H7 (cell line): Measurements from ENCODE around the gene VKORC1. TPM values are rescaled to one million over a fixed set of nuclear protein-coding genes. Genes with fewer than 3 reads are reported as not detected.
A peak's percentile ranks its signal among the peaks of the same experiment; 100 is the strongest.
"Not testable (repeated sequence)": the region's sequence is repeated elsewhere in the genome, so short reads cannot be mapped to it uniquely, and the experiment has no call there.

Source experiments
- DNase-seq: peaks from one replicate; pipeline ENCODE4 v3.0.0; 2012
- H3K27me3 ChIP-seq: 2 replicates; pipeline ENCODE4 v1.6.0; 2011; ENCODE audit warnings: mild to moderate bottlenecking, low read length; ENCODE audit not compliant: control insufficient read depth, insufficient read depth
- H3K36me3 ChIP-seq: replicated peaks from 2 replicates; pipeline ENCODE4 v1.5.1; 2011; ENCODE audit warnings: low read length; ENCODE audit not compliant: control insufficient read depth, insufficient read depth
- H3K4me3 ChIP-seq: 2 replicates; pipeline ENCODE4 v1.5.1; 2011; ENCODE audit warnings: low read depth, mild to moderate bottlenecking, control low read depth, low read length, moderate library complexity; ENCODE audit not compliant: insufficient read depth
- total RNA-seq: library from RNA; depleted of rRNA; stranded (reverse); fragments of >200 nt; shearing (Covaris generic); gene quantifications from 2 replicates; pipeline ENCODE4 v1.2.3, GENCODE V29; 2014

Gene VKORC1
- total RNA-seq, 1 experiment from 2014 or later, result 135 TPM

DNA sequence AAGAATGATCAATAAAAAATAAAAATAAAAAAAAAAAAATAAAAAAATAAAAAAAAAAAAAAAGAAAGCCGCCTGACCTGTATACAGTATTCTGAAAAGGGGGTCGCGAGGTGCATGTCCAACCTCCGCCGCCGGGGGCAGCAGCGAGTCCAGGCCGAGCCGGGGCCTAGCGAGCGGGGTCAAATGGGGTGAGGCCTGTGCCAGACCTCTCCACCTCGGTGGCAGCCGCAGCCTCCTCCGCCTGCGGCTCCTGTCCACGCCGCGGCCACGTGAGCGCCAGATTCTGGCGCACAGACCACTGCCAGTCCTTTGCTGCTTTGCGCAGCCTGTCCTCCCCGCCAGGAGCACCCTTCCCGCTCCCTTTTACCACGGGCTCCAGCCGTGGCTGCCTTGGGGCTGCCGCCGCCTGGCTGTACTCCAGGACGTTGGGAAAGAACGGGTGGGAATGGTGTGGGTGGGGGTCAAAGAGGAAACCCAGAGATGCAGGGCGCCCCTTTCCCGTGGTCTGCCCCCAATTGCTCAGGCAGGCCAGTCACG is 11.1 kb upstream of the VKORC1 start:
- H3K27me3 ChIP-seq, result no peaks in the 10 kb centered on the region; the same call in 1 of the 2 replicates
- H3K4me3 ChIP-seq, result no peak overlapping the region
- peaks cover 6% of the 10 kb centered on the region for H3K36me3 ChIP-seq
- DNase-seq, result peak; percentile 97

DNA sequence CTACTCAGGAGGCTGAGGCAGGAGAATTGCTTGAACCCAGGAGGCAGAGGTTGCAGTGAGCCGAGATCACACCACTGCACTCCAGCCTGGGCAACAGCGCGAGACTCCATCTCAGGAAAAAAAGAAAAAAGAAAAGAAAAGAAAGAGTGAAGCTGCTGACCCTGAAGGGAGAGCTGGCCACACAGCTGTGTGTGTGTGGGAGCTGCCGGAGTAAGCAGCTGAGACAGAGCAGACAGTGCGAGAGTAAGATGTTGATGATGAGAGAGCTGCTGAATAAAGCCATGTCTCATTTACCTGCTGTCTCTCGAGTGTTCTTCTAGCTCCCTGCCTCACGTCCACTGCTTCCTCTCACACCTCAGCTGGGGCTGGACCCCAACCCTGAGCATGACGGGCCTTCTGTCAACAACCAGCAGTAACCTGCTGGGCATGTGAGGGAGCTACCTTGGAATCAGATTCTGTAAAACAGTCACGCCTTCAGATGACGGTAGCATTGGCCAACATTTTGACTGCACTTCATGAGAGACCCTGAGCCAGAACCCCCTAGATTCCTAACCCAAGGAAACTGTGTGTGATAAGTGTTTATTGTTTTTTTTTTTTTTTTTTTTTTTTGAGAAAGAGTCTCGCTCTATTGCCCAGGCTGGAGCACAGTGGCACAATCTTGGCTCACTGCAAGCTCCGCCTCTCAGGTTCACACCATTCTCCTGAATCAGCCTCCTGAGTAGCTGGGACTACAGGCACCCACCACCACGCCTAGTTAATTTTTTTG is 6.5 kb upstream of the VKORC1 start:
- H3K4me3 ChIP-seq, DNase-seq, H3K27me3 ChIP-seq, H3K36me3 ChIP-seq: not testable (repeated sequence)

DNA sequence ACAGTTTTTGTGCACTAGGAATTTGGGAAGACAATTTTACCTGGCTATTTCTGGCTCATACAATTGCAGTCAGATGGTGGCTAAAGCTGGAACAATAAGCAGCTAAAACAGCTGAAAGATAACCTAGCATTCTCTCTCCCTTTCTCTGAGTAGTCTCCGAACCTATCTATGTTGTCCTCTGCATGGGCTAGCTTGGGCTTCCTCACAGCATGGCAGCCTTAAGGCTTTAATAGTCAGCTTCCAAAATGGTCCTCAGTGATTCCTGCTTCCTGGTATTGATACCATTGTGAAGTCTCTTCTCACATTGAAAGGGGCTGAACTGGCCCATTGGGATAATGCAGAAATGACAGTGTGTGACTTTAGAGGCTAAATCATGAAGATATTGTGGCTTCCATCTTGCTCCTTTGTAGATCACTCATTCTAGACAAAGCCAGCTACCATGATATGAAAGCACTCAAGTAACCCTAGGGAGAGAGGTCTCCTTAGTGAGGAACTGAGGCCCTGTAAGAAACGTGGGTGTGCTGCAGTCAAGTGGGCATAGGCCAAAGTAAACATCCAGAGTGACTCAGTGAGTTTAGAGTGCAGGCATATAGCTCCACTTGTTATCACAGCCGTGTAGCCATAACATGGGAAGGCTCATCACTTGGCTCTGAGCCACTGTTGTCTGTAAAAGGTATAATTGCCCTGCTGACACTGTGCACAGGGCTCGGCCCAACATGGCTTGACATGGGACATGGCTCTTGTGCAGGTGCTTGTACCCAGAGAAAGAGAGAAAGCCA is 5.5 kb upstream of the VKORC1 start:
- H3K27me3 ChIP-seq, result no peaks in the 10 kb centered on the region
- H3K36me3 ChIP-seq, result no peaks in the 10 kb centered on the region
- H3K4me3 ChIP-seq, result no peak overlapping the region
- DNase-seq, result no peak

DNA sequence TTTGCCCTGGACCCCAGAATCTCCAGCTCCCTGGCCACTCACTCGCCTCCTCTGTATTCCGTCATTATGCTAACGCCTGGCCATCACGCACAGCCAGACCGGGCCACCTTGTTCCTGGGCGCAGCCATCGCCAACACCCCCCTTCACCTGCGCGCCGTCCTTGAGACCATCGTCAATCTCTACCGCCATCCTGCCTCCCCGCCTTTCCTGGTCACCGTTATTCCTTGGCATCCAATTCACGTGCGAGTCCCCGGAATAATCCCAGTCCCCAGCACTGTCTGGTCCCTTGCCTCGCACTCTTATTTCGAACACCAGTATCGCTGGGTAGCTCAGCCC is 541 bp downstream of the VKORC1 start:
- Histone ChIP-seq H3K27me3 (no peaks in the 10 kb centered on the region), H3K4me3 (peak overlapping the region; percentile 95), H3K36me3 (peaks cover 12% of the 10 kb centered on the region)
- peak; percentile 80 for DNase-seq

DNA sequence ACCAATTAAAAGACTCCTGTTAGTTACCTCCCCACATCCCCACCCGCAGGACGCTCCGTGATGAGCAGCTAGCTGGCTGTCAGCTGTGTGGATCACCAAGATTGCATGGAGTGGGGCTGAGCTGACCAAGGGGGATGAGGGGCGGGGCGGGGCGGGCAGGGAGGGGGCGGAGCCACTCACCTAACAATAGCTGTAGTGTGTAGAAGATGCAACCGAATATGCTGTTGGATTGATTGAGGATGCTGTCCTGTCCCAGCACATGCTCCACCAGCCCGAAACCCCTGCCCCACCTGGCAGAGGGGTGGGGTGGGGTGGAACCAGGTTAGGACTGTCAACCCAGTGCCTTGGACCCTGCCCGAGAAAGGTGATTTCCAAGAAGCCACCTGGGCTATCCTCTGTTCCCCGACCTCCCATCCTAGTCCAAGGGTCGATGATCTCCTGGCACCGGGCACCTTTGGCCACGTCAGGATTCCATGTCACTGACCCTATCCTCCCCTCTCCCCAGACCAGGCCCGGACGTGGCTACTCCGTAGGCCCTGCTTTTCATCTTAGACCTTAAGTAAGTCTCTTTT is 1.4 kb downstream of the VKORC1 start:
- Histone ChIP-seq H3K36me3 (peaks cover 12% of the 10 kb centered on the region), H3K27me3 (no peaks in the 10 kb centered on the region), H3K4me3 (peak overlapping the region; percentile 95)
- DNase-seq, result peak; percentile 92

DNA sequence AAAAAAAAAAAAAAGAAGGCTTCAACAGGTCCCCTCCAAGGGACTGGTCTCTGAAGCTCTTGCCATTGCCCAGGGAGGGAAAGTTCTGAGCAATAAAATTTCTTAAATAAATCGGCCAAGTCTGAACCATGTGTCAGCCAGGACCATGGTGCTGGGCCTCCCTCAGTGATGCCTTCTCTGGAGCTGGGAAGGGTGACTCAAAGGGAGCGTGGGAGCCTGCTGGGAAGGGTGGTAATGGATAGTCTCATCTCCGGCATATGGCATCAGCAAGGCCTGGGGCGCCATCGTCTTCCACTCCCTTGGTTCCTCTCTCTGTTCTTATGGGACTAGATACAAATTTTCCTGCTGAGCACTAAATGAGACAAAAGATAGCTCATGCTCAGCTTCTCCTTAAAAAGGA is 2.3 kb downstream of the VKORC1 start:
- DNase-seq, result peak; percentile 16
- Histone ChIP-seq H3K27me3 (no peaks in the 10 kb centered on the region), H3K36me3 (peaks cover 12% of the 10 kb centered on the region), H3K4me3 (no peak overlapping the region)

DNA sequence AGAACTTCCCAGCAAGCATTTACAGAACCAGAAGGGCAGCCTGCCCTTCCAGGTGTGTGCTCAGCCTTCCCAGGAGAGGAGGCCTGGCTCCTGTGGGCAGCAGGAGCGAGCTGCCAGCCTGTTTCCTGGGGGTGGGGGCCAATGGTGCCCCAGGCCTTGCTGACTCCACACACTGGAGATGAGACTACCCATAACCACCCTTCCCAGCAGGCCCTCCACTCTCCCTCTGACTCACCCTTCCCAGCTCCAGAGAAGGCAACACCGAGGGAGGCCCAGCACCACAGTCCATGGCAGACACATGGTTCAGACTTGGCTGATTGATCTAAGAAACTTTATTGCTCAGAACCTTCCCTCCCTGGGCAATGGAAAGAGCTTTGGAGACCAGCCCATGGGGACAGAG is 4.1 kb downstream of the VKORC1 start:
- Histone ChIP-seq H3K27me3 (no peaks in the 10 kb centered on the region), H3K36me3 (peaks cover 12% of the 10 kb centered on the region), H3K4me3 (no peak overlapping the region)
- no peak for DNase-seq

DNA sequence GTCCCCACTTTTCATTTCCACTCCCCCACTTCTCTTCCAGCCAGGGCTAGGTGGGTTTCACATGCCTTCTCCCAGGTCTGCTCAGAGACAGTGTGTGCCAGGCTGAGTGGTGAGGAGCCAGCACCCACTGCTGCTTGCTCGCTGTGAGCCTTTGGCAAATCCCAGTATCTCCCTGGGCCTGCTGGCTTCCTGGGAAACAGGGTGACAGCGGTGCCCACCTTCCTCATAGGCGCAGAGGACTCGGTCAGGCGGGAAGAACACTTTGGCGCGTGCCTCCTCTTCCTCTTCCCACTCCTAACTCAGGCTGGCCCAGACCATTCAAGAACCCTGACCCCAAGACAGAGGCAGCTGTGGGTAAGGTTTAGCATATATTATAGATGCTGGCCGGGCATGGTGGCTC is 5.4 kb downstream of the VKORC1 start:
- no peak for DNase-seq
- Histone ChIP-seq H3K36me3 (peaks cover 12% of the 10 kb centered on the region), H3K27me3 (no peaks in the 10 kb centered on the region), H3K4me3 (no peak overlapping the region)

DNA sequence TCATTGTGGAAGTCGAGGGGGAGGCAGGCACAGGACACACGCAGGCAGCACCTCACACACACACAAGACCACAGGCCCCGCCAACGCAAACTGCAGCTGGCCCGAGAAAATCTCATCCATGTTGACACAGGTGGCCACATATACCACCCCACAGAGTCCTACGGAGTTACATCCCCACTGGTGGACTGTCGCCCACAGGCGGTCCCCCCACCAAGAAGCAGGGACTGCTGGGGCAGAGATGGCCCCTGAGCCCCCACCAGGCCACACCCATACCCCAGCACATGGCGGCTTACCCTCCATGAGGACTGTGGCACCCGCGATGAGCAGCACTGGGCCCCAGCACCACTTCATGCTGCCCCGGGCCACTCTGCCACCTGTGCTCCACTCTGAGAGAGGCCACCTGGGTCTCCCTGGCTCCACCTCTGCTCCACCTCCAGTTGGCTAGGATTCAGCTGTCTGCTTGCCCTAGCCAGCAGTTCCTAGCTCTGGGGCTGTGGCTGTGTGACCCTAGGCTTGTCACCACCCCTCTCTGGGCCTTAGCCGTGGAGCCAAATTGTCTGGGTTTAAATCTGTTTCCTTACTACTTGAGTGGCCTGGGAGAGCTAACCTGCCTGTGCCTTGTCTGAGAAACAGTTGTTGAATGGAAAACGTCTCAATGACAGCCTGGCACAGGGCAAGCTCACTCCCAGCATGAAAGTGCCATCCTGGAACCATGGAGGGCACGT is 6.0 kb downstream of the VKORC1 start, which contains the start of gene PRSS53:
Gene PRSS53, minus strand, starts transcription at position 485 of the 725 bp plus-strand sequence. Its CDS starts 134 bp downstream, at position 351.
- H3K27me3 ChIP-seq, result no peaks in the 10 kb centered on the region
- peak; percentile 30 for DNase-seq
- H3K36me3 ChIP-seq, result peaks cover 12% of the 10 kb centered on the region
- H3K4me3 ChIP-seq, result no peak within 1 kb of the TSS

DNA sequence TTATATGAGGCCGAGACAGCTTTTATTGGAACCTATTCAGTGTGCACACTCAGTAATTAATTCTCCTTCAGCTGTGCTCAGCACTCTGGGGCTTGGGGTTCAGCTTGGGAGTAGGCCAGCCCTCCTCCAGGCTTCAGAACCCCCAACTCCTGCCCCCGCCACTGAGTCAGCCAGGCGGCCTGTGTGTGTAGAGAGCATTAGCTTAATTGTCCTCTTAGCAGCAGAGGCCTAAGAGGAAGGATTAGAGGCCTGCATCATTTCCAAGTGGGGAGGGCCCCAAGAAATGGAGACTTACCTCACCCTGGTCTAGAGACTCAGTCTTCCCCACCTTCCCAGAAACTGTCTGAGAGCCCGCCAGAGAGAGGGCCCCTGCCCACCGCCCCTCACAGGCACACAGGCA is 6.6 kb downstream of the VKORC1 start:
- no peak for DNase-seq
- peaks cover 12% of the 10 kb centered on the region for H3K36me3 ChIP-seq
- no peak overlapping the region for H3K4me3 ChIP-seq
- H3K27me3 ChIP-seq, result no peaks in the 10 kb centered on the region

DNA sequence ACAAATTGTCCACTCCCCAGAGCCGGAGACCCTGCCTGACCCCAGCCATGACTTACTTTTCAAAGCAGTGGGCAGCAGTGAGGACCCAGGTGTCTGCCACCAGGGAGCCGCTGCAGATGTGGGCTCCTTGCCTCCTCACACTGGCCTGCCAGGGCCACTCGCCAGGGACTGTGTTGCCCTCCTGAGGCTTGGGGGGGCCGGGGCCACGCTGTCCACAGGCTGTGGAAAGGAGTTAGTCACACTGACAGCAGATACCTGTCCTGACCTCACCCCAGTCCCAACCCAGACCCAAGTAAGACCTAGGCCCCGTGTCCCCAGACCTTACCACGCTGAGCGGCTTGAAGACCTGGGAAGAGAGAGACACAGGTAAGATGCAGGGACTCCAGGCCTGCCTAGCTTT is 7.1 kb downstream of the VKORC1 start:
- no peak for DNase-seq
- H3K4me3 ChIP-seq, result no peak overlapping the region
- no peaks in the 10 kb centered on the region for H3K27me3 ChIP-seq
- H3K36me3 ChIP-seq, result peaks cover 12% of the 10 kb centered on the region

DNA sequence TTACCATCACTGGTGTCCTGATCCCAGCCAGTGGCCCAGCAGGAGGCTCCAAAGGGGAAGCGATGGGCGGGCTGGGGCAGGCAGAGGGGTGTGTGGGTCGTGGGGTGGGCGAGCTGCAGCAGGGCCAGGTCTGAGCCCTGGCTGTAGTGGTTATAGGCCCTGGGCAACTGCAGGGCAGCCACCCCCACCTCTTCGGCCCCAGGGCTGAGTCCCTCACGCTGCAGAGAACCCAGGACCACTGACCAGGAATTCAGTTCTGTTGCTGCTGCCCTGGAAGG is 8.0 kb downstream of the VKORC1 start:
- Histone ChIP-seq H3K27me3 (no peaks in the 10 kb centered on the region), H3K4me3 (no peak overlapping the region), H3K36me3 (peaks cover 13% of the 10 kb centered on the region)
- DNase-seq, result no peak

DNA sequence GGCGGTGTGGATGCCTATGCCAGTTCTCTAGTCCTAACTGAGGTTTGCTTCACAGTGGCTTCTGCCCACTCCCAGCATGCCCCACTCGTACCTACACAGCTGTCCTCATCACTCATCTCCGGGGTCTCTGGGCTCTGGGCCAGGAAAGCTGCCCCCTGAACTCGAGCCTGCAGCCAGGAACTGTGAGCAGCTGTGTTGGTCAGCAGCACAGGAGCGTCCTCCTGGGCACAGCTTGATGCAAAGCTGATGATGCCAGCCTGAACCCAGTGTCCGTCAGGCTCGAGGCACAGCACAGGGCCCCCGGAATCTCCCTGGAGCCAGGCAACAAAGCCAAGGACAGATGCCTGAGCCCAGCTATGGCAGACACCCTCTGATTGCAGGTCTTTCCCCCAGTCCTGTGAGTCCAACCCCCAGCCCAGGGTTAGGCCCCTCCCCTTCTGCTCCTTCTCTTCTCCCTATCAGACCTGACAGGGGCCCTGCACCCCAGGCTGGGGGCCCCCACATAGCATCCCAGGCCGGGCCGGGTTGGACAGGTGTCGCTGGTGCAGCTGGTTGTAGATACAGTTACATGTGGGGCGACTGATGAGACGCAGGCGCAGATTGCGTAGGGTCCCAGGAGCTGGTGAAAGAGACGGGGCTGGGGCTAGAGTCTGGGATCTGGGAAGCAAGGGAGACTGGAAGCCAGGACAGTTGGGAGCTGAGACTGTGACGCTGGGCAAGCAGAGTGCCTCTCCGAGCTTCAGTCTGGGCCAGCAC is 8.5 kb downstream of the VKORC1 start:
- Histone ChIP-seq H3K4me3 (no peak overlapping the region), H3K27me3 (no peaks in the 10 kb centered on the region), H3K36me3 (peaks cover 11% of the 10 kb centered on the region)
- DNase-seq, result no peak

DNA sequence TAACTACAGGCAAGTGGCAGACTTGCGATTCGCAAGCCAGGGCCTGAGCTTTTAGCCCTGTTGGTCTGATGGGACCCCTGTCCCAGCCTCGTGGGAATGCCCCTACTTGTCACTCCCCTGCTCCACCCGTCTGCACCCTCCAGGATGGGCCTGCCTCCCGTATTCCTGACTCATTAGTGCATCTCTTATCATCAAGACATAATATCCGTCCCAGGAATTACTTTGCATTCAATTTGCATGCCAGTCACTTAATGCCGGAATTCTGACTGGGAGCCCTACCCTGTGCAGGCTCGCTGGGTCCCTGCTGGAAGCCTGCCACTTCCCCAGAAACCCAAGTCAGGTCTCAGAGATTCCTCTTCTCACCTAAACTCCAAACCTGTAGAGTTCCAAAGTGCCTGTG is 9.2 kb downstream of the VKORC1 start:
- no peak overlapping the region for H3K4me3 ChIP-seq
- H3K36me3 ChIP-seq, result peaks cover 11% of the 10 kb centered on the region
- H3K27me3 ChIP-seq, result no peaks in the 10 kb centered on the region
- no peak for DNase-seq
